A549 treated with AZD9567 at 1 μM for 4 hours (cell line): ENCODE results near the gene RASEF. TPM values are rescaled to one million over a fixed set of nuclear protein-coding genes. Genes with fewer than 3 reads are reported as not detected.

Experiments used
- total RNA-seq: library from RNA; stranded (reverse); fragments of 200-300 nt; extraction: Qiagen RNA extraction; gene quantifications from 5 replicates; pipeline ENCODE4 v1.2.3, GENCODE V29; 2022; ENCODE audit not compliant: insufficient read depth

The RASEF gene
- total RNA-seq: 4.5 to 7.2 TPM (median 6.2 TPM) in 5 replicates

GRCh38 chr9:83062651-83063527 lies at the start of gene RASEF:
Gene RASEF (minus strand): TSS chr9:83063142. CDS start chr9:83062867, 275 bp downstream.

